Measurements from ENCODE around the gene CEP112.

Gene CEP112

GRCh38 chr17:65588181-65588808 lies 603.6 kb downstream of the CEP112 start:
- Histone ChIP-seq H3K9ac (ENCODE audit: insufficient read length) (no peak overlapping the region), H3K9me3 (ENCODE audit: low read depth, low read length) (no peaks in the 10 kb centered on the region), H3K4me3 (no peak overlapping the region), H3K27ac (no peak overlapping the region), H3K36me3 (ENCODE audit: insufficient read depth, low read length) (no peaks in the 10 kb centered on the region)
- TF ChIP-seq POLR2AphosphoS5 (IDR thresholded peaks at IDR 0.05; ENCODE audit: borderline replicate concordance, low read depth, low read length) (no peak), FOXP2 (optimal IDR thresholded peaks at IDR 0.05; ENCODE audit: control extremely low read depth, extremely low read length, insufficient read depth) (no peak), EZH2 (IDR thresholded peaks at IDR 0.05) (no peak)
- DNase-seq (ENCODE audit: low read depth, low spot score): no peak

- Histone ChIP-seq H3K9ac (ENCODE audit: insufficient read length) (no peak overlapping the region), H3K36me3 (ENCODE audit: insufficient read depth, low read length) (no peaks in the 10 kb centered on the region), H3K4me3 (no peak overlapping the region), H3K27ac (no peak overlapping the region), H3K9me3 (ENCODE audit: low read depth, low read length) (no peaks in the 10 kb centered on the region)
- TF ChIP-seq EZH2 (IDR thresholded peaks at IDR 0.05): no peak
- TF ChIP-seq FOXP2 (optimal IDR thresholded peaks at IDR 0.05; ENCODE audit: control extremely low read depth, extremely low read length, insufficient read depth): no peak
- TF ChIP-seq POLR2AphosphoS5 (IDR thresholded peaks at IDR 0.05; ENCODE audit: borderline replicate concordance, low read depth, low read length): no peak
- DNase-seq (ENCODE audit: low read depth, low spot score): no peak
Observed at GRCh38 chr17:65587534-65588180, 604.3 kb downstream of the CEP112 start.

- Histone ChIP-seq H3K36me3 (ENCODE audit: insufficient read depth, low read length) (no peaks in the 10 kb centered on the region), H3K9ac (ENCODE audit: insufficient read length) (no peak overlapping the region), H3K4me3 (no peak overlapping the region), H3K27ac (no peak overlapping the region), H3K9me3 (ENCODE audit: low read depth, low read length) (no peaks in the 10 kb centered on the region)
- DNase-seq (ENCODE audit: low read depth, low spot score): no peak
- TF ChIP-seq POLR2AphosphoS5 (IDR thresholded peaks at IDR 0.05; ENCODE audit: borderline replicate concordance, low read depth, low read length) (no peak), FOXP2 (optimal IDR thresholded peaks at IDR 0.05; ENCODE audit: control extremely low read depth, extremely low read length, insufficient read depth) (no peak), EZH2 (IDR thresholded peaks at IDR 0.05) (no peak)
Observed at GRCh38 chr17:65586899-65587298, 605.0 kb downstream of the CEP112 start.

Measured in SK-N-MC (cell line).